GM19468 (cell line): ENCODE measurements around the gene ZBTB3.
A peak's percentile ranks its signal among the peaks of the same experiment; 100 is the strongest.
"Not testable (repeated sequence)": the region's sequence is repeated elsewhere in the genome, so short reads cannot be mapped to it uniquely, and the experiment has no call there.

Source experiments
- ATAC-seq: cut with Tn5 transposase; IDR thresholded peaks from one replicate; pipeline ENCODE4 v1.9.1; 2021; ENCODE audit warnings: mild to moderate bottlenecking, moderate library complexity, moderate number of reproducible peaks; ENCODE audit not compliant: unreplicated experiment; ENCODE audit errors: extremely low read depth

ZBTB3 gene

GRCh38 chr11:62757846-62758788 is 4.2 kb upstream of the ZBTB3 start:
- ATAC-seq, result no peak

- ATAC-seq, result no peak
Observed at GRCh38 chr11:62755086-62755615, 1.2 kb upstream of the ZBTB3 start.

- ATAC-seq, result no peak
Observed at GRCh38 chr11:62752994-62753735, 795 bp downstream of the ZBTB3 start.

- no peak for ATAC-seq
Observed at GRCh38 chr11:62752177-62752785, 1.7 kb downstream of the ZBTB3 start.

GRCh38 chr11:62749931-62750330 is 4.0 kb downstream of the ZBTB3 start:
- ATAC-seq, result not testable (repeated sequence)

GRCh38 chr11:62747475-62748160 is 6.3 kb downstream of the ZBTB3 start:
- no peak for ATAC-seq

- ATAC-seq, result no peak
Observed at GRCh38 chr11:62737196-62737595, 16.8 kb downstream of the ZBTB3 start.

GRCh38 chr11:62732830-62733229 is 21.1 kb downstream of the ZBTB3 start:
- no peak for ATAC-seq

GRCh38 chr11:62730076-62730475 is 23.9 kb downstream of the ZBTB3 start:
- ATAC-seq, result not testable (repeated sequence)

- ATAC-seq, result no peak
Observed at GRCh38 chr11:62728171-62728988, 25.6 kb downstream of the ZBTB3 start, which contains the start of gene TTC9C. TSS of gene TTC9C (plus strand) at chr11:62728486. CDS start at chr11:62728849, 363 bp downstream.

- peak; percentile 6 for ATAC-seq
Observed at GRCh38 chr11:62727872-62728170, 26.1 kb downstream of the ZBTB3 start.

- ATAC-seq, result peak; percentile 60
Observed at GRCh38 chr11:62727165-62727871, 26.6 kb downstream of the ZBTB3 start, which contains the start of gene HNRNPUL2. TSS of gene HNRNPUL2 (minus strand) at chr11:62727457. CDS start at chr11:62727156, 301 bp downstream.

GRCh38 chr11:62726915-62727164 is 27.1 kb downstream of the ZBTB3 start:
- no peak for ATAC-seq

- peak; percentile 1 for ATAC-seq
Observed at GRCh38 chr11:62726156-62726914, 27.6 kb downstream of the ZBTB3 start.

GRCh38 chr11:62725646-62726045 is 28.3 kb downstream of the ZBTB3 start:
- no peak for ATAC-seq

GRCh38 chr11:62724171-62724570 is 29.8 kb downstream of the ZBTB3 start:
- no peak for ATAC-seq

GRCh38 chr11:62721994-62722393 is 32.0 kb downstream of the ZBTB3 start:
- ATAC-seq, result no peak
